Esophagus muscularis mucosa (tissue), 4 donors: ENCODE data around the gene PRMT5. TPM values are rescaled to one million over a fixed set of nuclear protein-coding genes. Genes with fewer than 3 reads are reported as not detected.

Experiments used
- DNase-seq: peaks from one replicate; pipeline ENCODE4 v3.0.0-alpha.2; 2017; ENCODE audit errors: extremely low spot score
- H3K27ac ChIP-seq, 4 donors: fragments of 200-600 bp; sonication (generic); replicated peaks in 1 of 4; 1 replicate in 3 of 4; 2 replicates in 1 of 4; pipeline ENCODE4 v1.5.1; 2016 to 2019; ENCODE audit warnings: mild to moderate bottlenecking in 1 of 4
- H3K27me3 ChIP-seq, 4 donors: fragments of 200-600 bp; sonication (generic); one replicate each; pipeline versions ENCODE4 v1.5.1 to v1.6.0; 2016 to 2019
- H3K36me3 ChIP-seq, 4 donors: fragments of 200-600 bp; sonication (generic); one replicate each; pipeline ENCODE4 v1.5.1; 2016 to 2019
- H3K4me1 ChIP-seq, 4 donors: fragments of 200-600 bp; sonication (generic); one replicate each; pipeline ENCODE4 v1.5.1; 2016 to 2019
- H3K4me3 ChIP-seq, 4 donors: fragments of 200-600 bp; sonication (generic); 1 replicate in 2 of 4; 2 replicates in 2 of 4; pipeline ENCODE4 v1.5.1; 2016 to 2019; ENCODE audit warnings: mild to moderate bottlenecking in 4 of 4, moderate library complexity in 1 of 4
- H3K9me3 ChIP-seq, 4 donors: fragments of 200-600 bp; sonication (generic); 1 replicate in 3 of 4; 2 replicates in 1 of 4; pipeline ENCODE4 v1.5.1; 2016 to 2019
- CTCF ChIP-seq, 3 experiments: fragments of 200-600 bp in 2 of 3; fragments of 450-650 bp in 1 of 3; sonication (generic) in 2 of 3; IDR thresholded peaks; one replicate each; pipeline ENCODE4 v1.5.1; 2017 to 2019; ENCODE audit warnings: antibody characterized with exemption in 3 of 3, mild to moderate bottlenecking in 2 of 3, moderate library complexity in 1 of 3
- EP300 ChIP-seq: sonication (generic); formaldehyde crosslinking; IDR thresholded peaks from one replicate; pipeline ENCODE4 v1.6.1; 2017; ENCODE audit warnings: antibody characterized with exemption
- POLR2A ChIP-seq: fragments of 450-650 bp; IDR thresholded peaks from one replicate; pipeline ENCODE4 v1.6.1; 2017; ENCODE audit warnings: antibody characterized with exemption, moderate library complexity, mild to moderate bottlenecking, low read depth
- POLR2AphosphoS5 ChIP-seq, 2 donors: sonication (generic); formaldehyde crosslinking; IDR thresholded peaks; one replicate each; pipeline ENCODE4 v1.6.1; 2017; ENCODE audit warnings: antibody characterized with exemption in 2 of 2
- WGBS: methylation state at CpG from one replicate; pipeline ENCODE4 v1.1.5; 2018; 5-methylcytosine and 5-hydroxymethylcytosine counted together
- intact Hi-C: fragments of 100-400 bp; cut with DNase I; formaldehyde crosslinking; loops from one replicate; pipeline ENCODE4 v1.15.1; 2023
- total RNA-seq, 4 donors: library from RNA; depleted of rRNA; stranded (reverse); fragments of >200 nt; gene quantifications; one replicate each; pipeline versions ENCODE4 v1.1.0 to v1.2.1, GENCODE V29; 2016

PRMT5 gene
- total RNA-seq, 4 donors from 2014 or later = 35.5 to 51.0 (median 44.8) TPM

DNA sequence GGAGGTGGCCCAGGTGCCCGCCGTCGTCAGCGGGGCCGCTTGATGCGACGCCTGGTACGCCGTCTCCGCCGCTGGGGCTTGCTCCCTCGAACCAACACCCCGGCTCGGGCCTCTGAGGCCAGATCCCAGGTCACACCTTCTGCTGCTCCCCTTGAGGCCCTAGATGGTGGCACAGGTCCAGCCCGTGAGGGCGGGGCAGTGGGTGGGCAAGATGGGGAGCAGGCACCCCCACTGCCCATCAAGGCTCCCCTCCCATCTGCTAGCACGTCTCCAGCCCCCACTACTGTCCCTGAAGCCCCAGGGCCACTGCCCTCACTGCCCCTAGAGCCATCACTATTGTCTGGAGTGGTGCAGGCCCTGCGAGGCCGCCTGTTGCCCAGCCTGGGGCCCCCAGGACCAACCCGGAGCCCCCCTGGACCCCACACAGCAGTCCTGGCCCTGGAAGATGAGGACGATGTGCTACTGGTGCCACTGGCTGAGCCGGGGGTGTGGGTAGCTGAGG, 52.1 kb downstream of the PRMT5 start:
- H3K36me3 ChIP-seq = peaks cover 45 to 69% (median 68%) of the 10 kb centered on the region in 4 donors
- DNase-seq = no peak
- H3K4me1 ChIP-seq = peaks cover 17 to 40% (median 39%) of the 10 kb centered on the region in 4 donors
- H3K4me3 ChIP-seq = no peak overlapping the region
- 92% methylated on average over 19 of the region's 22 CpGs for WGBS
- H3K27ac ChIP-seq = no peak overlapping the region
- TF ChIP-seq EP300 (no peak), POLR2A (no peak), CTCF (IDR thresholded peaks at IDR 0.05) (no peak), POLR2AphosphoS5 (IDR thresholded peaks at IDR 0.05) (no peak)
- no peaks in the 10 kb centered on the region for H3K9me3 ChIP-seq
- H3K27me3 ChIP-seq = peaks cover 0 to under 1% (median 0%) of the 10 kb centered on the region in 4 donors
- intact Hi-C loops = loop anchor here (5.0 to 10.0 kb wide), 2 partner anchors 35 to 108 kb away; partner anchors contain the start of gene AJUBA

- DNase-seq = no peak
- H3K9me3 ChIP-seq = no peaks in the 10 kb centered on the region
- WGBS = 97% methylated on average over 11 of the region's 20 CpGs
- intact Hi-C loops = loop anchor here (2.0 to 10.0 kb wide), 3 partner anchors 21 to 109 kb away; partner anchors contain the start of gene AJUBA
- TF ChIP-seq POLR2AphosphoS5 (IDR thresholded peaks at IDR 0.05) = no peak
- no peak overlapping the region for H3K4me3 ChIP-seq
- H3K27me3 ChIP-seq = peaks cover 0 to 3% (median 0%) of the 10 kb centered on the region in 4 donors
- H3K27ac ChIP-seq = no peak overlapping the region
- H3K4me1 ChIP-seq = peaks cover 17 to 45% (median 41%) of the 10 kb centered on the region in 4 donors
- peaks cover 45 to 69% (median 68%) of the 10 kb centered on the region in 4 donors for H3K36me3 ChIP-seq
These were observed 53.3 kb downstream of the PRMT5 start for GRCh38 chr14:22875748-22876319.

DNA sequence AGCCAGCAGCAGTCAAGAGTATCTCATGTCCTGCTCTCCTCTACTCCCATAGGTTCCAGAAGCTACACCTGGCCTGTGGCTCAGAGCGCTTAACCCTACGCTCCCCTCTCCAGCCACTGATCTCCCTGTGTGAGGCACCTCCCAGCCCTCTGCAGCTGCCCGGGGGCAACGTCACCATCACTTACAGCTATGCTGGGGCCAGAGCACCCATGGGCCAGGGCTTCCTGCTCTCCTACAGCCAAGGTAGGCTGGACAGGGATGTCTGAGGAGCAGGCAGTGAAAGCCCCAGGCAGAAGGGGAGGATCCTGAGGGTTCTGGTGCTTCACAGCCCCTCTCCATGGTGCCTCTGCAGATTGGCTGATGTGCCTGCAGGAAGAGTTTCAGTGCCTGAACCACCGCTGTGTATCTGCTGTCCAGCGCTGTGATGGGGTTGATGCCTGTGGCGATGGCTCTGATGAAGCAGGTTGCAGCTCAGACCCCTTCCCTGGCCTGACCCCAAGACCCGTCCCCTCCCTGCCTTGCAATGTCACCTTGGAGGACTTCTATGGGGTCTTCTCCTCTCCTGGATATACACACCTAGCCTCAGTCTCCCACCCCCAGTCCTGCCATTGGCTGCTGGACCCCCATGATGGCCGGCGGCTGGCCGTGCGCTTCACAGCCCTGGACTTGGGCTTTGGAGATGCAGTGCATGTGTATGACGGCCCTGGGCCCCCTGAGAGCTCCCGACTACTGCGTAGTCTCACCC, 54.0 kb downstream of the PRMT5 start:
- WGBS = 93% methylated on average over 13 of the region's 15 CpGs
- no peak overlapping the region for H3K27ac ChIP-seq
- intact Hi-C loops = loop anchor here (2.0 to 10.0 kb wide), 3 partner anchors 22 to 110 kb away; partner anchors contain the start of gene AJUBA
- peaks cover 22 to 52% (median 48%) of the 10 kb centered on the region in 4 donors for H3K4me1 ChIP-seq
- TF ChIP-seq EP300 = no peak
- H3K4me3 ChIP-seq = no peak overlapping the region
- H3K9me3 ChIP-seq = no peaks in the 10 kb centered on the region
- peaks cover 45 to 69% (median 68%) of the 10 kb centered on the region in 4 donors for H3K36me3 ChIP-seq
- no peak for DNase-seq
- H3K27me3 ChIP-seq = peaks cover 0 to 3% (median 0%) of the 10 kb centered on the region in 4 donors

GRCh38 chr14:22872833-22873520, 56.2 kb downstream of the PRMT5 start:
- Histone ChIP-seq H3K9me3 (no peaks in the 10 kb centered on the region), H3K27me3 (peaks cover 0 to 3% (median 0%) of the 10 kb centered on the region in 4 donors), H3K4me3 (peak overlapping the region; percentile 92 to 100 (median 98)), H3K4me1 (peaks cover 27 to 60% (median 56%) of the 10 kb centered on the region in 4 donors), H3K27ac (peak overlapping the region; percentile 98 to 100 (median 100)), H3K36me3 (peaks cover 39 to 50% (median 49%) of the 10 kb centered on the region in 4 donors)
- no peak for DNase-seq
- TF ChIP-seq POLR2AphosphoS5 (IDR thresholded peaks at IDR 0.05) (no peak), CTCF (IDR thresholded peaks at IDR 0.05) (peak in 1 of 3 experiments; percentile 11)
- 30% methylated on average over 9 of the region's 10 CpGs for WGBS
- intact Hi-C loops = loop anchor here (1.0 to 10.0 kb wide), 2 partner anchors 27 to 112 kb away; partner anchors contain the start of gene AJUBA

- Histone ChIP-seq H3K4me3 (peak overlapping the region; percentile 92 to 100 (median 98)), H3K27me3 (peaks cover 0 to 3% (median 0%) of the 10 kb centered on the region in 4 donors), H3K9me3 (no peaks in the 10 kb centered on the region), H3K36me3 (peaks cover 32 to 43% (median 42%) of the 10 kb centered on the region in 4 donors), H3K27ac (peak overlapping the region; percentile 98 to 100 (median 100)), H3K4me1 (peaks cover 27 to 60% (median 56%) of the 10 kb centered on the region in 4 donors)
- intact Hi-C loops = loop anchor here (1.0 to 10.0 kb wide), 2 partner anchors 28 to 113 kb away; partner anchors contain the start of gene AJUBA
- 0% methylated on average over 21 of the region's 45 CpGs for WGBS
- TF ChIP-seq EP300 (no peak), POLR2AphosphoS5 (IDR thresholded peaks at IDR 0.05) (peak; percentile 74), CTCF (IDR thresholded peaks at IDR 0.05) (peak; percentile 94 to 100 (median 98)), POLR2A (no peak)
- DNase-seq = peak; percentile 96
These were observed 56.9 kb downstream of the PRMT5 start for GRCh38 chr14:22872033-22872832.
